ENCODE results near the gene GARRE1. TPM values are rescaled to one million over a fixed set of nuclear protein-coding genes. Genes with fewer than 3 reads are reported as not detected.

GARRE1 gene
- total and polyA plus RNA-seq, 4 donors, result 4.0 to 13.7 (median 9.0) TPM

DNA sequence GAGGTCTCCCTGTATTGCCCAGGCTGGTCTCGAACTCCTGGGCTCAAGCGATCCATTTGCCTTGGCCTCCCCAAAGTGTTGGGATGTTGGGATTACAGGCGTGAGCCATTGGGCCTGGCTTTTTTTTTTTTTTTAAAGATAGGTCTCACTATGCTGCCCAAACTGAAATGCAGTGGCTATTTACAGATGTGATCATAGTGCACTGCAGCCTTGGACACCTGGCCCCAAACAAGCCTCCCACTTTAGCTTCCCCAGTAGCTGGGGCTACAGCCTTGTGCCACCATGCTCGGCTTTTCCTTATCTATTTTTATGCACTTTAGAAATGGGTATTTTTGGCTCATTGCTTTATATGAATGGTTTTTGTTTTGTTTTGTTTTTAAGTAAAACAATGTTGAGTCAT is 44.6 kb upstream of the GARRE1 start (continued):
- TF ChIP-seq, protein P1, sequence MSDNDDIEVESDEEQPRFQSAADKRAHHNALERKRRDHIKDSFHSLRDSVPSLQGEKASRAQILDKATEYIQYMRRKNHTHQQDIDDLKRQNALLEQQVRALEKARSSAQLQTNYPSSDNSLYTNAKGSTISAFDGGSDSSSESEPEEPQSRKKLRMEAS (IDR thresholded peaks at IDR 0.05), result no peak
- TF ChIP-seq FOXA2 (IDR thresholded peaks at IDR 0.05), result no peak

DNA sequence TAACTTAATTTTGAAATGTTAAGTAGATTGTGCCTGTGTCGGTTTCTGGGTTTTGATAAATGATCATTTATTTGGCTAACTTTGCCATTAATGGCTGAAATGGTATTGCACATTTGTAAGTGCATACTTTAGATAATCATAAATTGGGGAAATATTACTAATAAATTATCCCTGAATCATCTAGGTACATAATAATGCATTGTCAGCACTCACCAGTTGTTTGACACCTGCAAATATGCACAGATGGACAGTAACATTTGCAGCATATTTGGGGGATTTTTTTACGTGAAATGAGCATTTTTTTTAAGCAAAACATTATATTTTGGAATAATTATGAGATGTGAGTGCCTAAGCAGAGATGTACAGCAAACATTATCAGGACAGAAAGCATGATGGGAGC is 41.1 kb upstream of the GARRE1 start:
- Histone ChIP-seq H3K36me3 (ENCODE audit: control insufficient read depth in 4 of 4, insufficient read depth in 3 of 4, low read depth in 1 of 4, low read length in 3 of 4) (peaks cover 8 to 42% (median 15%) of the 10 kb centered on the region in 4 donors), H3K9ac (ENCODE audit: low read depth in 1 of 2, low read length in 2 of 2) (no peak overlapping the region), H3K27me3 (ENCODE audit: control insufficient read depth in 4 of 4, insufficient read depth in 4 of 4, low read length in 3 of 4) (no peaks in the 10 kb centered on the region), H3K4me1 (ENCODE audit: control insufficient read depth in 4 of 4, insufficient read depth in 4 of 4, low read length in 3 of 4) (no peaks in the 10 kb centered on the region), H3K27ac (ENCODE audit: low read depth in 1 of 2, low read length in 2 of 2) (no peak overlapping the region), H3K9me3 (ENCODE audit: control insufficient read depth in 4 of 4, low read length in 3 of 4) (no peaks in the 10 kb centered on the region), H3K4me3 (ENCODE audit: low read depth in 1 of 3, low read length in 3 of 3) (no peak overlapping the region)
- WGBS, result 93% methylated on average over 2 of the region's 2 CpGs
- no peak for DNase-seq (ENCODE audit: low spot score)
- TF ChIP-seq HNF4A (conservative IDR thresholded peaks at IDR 0.05) (no peak), EGR1 (IDR thresholded peaks at IDR 0.05; ENCODE audit: low read depth in 2 of 2) (no peak), FOXA2 (IDR thresholded peaks at IDR 0.05) (no peak), TAF1 (conservative IDR thresholded peaks at IDR 0.05) (no peak)

DNA sequence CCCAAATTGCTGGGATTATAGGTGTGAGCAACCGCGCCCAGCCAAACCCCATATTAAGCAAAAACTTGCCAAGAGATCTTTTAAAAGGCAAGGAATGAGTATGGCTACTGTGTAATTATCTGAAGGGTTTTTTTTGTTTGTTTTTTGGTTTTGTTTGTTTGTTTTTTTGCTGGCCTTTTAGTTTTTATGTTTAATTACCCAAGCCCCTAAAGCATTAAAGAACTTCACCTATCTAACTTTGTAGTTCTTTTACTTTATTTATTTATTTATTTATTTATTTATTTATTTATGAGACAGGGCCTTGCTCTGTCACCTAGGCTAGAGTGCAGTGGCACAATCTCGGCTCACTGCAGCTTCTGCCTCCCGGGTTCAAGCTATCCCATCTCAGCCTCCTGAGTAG is 40.3 kb upstream of the GARRE1 start:
- Histone ChIP-seq H3K9me3 (ENCODE audit: control insufficient read depth in 4 of 4, low read length in 3 of 4) (no peaks in the 10 kb centered on the region), H3K4me3 (ENCODE audit: low read depth in 1 of 3, low read length in 3 of 3) (no peak overlapping the region), H3K36me3 (ENCODE audit: control insufficient read depth in 4 of 4, insufficient read depth in 3 of 4, low read depth in 1 of 4, low read length in 3 of 4) (peaks cover 8 to 37% (median 16%) of the 10 kb centered on the region in 4 donors), H3K27ac (ENCODE audit: low read depth in 1 of 2, low read length in 2 of 2) (no peak overlapping the region), H3K4me1 (ENCODE audit: control insufficient read depth in 4 of 4, insufficient read depth in 4 of 4, low read length in 3 of 4) (no peaks in the 10 kb centered on the region), H3K9ac (ENCODE audit: low read depth in 1 of 2, low read length in 2 of 2) (no peak overlapping the region), H3K27me3 (ENCODE audit: control insufficient read depth in 4 of 4, insufficient read depth in 4 of 4, low read length in 3 of 4) (no peaks in the 10 kb centered on the region)
- no peak for TF ChIP-seq RAD21 (IDR thresholded peaks at IDR 0.05)
- TF ChIP-seq FOXA2 (IDR thresholded peaks at IDR 0.05), result no peak
- TF ChIP-seq, protein P1 (IDR thresholded peaks at IDR 0.05), result no peak
- TF ChIP-seq HNF4G (IDR thresholded peaks at IDR 0.05), result no peak
- TF ChIP-seq HNF4A (conservative IDR thresholded peaks at IDR 0.05), result no peak
- TF ChIP-seq NR2F2 (IDR thresholded peaks at IDR 0.05), result no peak
- TF ChIP-seq EGR1 (IDR thresholded peaks at IDR 0.05; ENCODE audit: low read depth in 2 of 2), result no peak
- TF ChIP-seq, protein P2, sequence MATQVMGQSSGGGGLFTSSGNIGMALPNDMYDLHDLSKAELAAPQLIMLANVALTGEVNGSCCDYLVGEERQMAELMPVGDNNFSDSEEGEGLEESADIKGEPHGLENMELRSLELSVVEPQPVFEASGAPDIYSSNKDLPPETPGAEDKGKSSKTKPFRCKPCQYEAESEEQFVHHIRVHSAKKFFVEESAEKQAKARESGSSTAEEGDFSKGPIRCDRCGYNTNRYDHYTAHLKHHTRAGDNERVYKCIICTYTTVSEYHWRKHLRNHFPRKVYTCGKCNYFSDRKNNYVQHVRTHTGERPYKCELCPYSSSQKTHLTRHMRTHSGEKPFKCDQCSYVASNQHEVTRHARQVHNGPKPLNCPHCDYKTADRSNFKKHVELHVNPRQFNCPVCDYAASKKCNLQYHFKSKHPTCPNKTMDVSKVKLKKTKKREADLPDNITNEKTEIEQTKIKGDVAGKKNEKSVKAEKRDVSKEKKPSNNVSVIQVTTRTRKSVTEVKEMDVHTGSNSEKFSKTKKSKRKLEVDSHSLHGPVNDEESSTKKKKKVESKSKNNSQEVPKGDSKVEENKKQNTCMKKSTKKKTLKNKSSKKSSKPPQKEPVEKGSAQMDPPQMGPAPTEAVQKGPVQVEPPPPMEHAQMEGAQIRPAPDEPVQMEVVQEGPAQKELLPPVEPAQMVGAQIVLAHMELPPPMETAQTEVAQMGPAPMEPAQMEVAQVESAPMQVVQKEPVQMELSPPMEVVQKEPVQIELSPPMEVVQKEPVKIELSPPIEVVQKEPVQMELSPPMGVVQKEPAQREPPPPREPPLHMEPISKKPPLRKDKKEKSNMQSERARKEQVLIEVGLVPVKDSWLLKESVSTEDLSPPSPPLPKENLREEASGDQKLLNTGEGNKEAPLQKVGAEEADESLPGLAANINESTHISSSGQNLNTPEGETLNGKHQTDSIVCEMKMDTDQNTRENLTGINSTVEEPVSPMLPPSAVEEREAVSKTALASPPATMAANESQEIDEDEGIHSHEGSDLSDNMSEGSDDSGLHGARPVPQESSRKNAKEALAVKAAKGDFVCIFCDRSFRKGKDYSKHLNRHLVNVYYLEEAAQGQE (IDR thresholded peaks at IDR 0.05), result no peak
- no peak for TF ChIP-seq GABPA (IDR thresholded peaks at IDR 0.05 in 1 of 2, conservative IDR thresholded peaks at IDR 0.05 in 1 of 2)
- TF ChIP-seq RXRA (IDR thresholded peaks at IDR 0.05), result no peak
- TF ChIP-seq, protein P3, sequence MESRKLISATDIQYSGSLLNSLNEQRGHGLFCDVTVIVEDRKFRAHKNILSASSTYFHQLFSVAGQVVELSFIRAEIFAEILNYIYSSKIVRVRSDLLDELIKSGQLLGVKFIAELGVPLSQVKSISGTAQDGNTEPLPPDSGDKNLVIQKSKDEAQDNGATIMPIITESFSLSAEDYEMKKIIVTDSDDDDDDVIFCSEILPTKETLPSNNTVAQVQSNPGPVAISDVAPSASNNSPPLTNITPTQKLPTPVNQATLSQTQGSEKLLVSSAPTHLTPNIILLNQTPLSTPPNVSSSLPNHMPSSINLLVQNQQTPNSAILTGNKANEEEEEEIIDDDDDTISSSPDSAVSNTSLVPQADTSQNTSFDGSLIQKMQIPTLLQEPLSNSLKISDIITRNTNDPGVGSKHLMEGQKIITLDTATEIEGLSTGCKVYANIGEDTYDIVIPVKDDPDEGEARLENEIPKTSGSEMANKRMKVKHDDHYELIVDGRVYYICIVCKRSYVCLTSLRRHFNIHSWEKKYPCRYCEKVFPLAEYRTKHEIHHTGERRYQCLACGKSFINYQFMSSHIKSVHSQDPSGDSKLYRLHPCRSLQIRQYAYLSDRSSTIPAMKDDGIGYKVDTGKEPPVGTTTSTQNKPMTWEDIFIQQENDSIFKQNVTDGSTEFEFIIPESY (IDR thresholded peaks at IDR 0.05), result no peak
- no peak for DNase-seq (ENCODE audit: low spot score)
- WGBS, result over 99% methylated on average over 4 of the region's 4 CpGs
